Raji (cell line): ENCODE results near the gene PAN2.

Experiments used
- POLR2A ChIP-seq: IDR thresholded peaks from 2 replicates; pipeline ENCODE4 v1.6.1; 2011; ENCODE audit warnings: low read depth, low read length, control low read depth; ENCODE audit not compliant: insufficient read depth

Gene PAN2, protein sequence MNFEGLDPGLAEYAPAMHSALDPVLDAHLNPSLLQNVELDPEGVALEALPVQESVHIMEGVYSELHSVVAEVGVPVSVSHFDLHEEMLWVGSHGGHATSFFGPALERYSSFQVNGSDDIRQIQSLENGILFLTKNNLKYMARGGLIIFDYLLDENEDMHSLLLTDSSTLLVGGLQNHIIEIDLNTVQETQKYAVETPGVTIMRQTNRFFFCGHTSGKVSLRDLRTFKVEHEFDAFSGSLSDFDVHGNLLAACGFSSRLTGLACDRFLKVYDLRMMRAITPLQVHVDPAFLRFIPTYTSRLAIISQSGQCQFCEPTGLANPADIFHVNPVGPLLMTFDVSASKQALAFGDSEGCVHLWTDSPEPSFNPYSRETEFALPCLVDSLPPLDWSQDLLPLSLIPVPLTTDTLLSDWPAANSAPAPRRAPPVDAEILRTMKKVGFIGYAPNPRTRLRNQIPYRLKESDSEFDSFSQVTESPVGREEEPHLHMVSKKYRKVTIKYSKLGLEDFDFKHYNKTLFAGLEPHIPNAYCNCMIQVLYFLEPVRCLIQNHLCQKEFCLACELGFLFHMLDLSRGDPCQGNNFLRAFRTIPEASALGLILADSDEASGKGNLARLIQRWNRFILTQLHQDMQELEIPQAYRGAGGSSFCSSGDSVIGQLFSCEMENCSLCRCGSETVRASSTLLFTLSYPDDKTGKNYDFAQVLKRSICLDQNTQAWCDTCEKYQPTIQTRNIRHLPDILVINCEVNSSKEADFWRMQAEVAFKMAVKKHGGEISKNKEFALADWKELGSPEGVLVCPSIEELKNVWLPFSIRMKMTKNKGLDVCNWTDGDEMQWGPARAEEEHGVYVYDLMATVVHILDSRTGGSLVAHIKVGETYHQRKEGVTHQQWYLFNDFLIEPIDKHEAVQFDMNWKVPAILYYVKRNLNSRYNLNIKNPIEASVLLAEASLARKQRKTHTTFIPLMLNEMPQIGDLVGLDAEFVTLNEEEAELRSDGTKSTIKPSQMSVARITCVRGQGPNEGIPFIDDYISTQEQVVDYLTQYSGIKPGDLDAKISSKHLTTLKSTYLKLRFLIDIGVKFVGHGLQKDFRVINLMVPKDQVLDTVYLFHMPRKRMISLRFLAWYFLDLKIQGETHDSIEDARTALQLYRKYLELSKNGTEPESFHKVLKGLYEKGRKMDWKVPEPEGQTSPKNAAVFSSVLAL

DNA sequence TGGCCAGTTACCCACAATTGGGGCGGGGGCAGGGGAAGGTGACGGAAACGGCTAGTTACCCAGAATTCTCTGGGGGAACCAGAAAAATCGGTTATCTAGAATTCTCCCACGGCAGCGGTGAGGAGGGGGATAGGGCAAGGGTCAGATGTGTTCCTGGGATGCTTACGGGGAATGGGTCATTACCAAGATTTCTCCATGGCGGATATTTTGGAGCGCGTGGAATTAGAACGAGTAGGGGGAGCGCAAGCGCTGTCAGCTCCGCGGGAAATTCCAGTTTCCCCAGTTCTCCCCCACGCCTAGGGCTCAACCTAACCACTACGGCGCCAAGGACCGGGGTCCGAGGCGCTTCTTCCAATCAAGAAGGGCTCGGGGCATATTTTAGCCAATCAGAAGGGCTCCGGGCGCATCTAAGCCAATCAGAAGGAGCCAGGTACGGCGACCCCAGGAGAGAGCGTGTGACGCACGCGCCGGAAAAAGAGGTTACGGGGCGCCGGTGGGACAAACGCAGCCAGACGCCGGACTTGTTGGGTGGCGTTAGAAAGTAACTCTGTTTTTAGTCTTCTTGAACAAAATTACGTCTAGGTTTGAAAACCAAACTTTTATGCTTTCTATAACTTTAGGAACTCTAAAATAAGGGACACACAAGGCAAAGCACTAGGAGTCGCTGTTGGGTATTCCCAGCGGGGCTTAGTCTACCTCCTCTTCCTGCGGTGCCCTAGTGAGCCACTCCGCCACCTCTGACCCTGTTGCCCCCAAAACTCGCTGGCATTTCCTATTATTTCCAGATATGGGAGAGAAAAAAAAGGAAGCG is at the start of gene PAN2:
PAN2 (minus strand) TSS at position 322 of the 811 bp plus-strand sequence. CDS start 906 bp downstream, outside the sequence.
- TF ChIP-seq POLR2A: peak; percentile 62

DNA sequence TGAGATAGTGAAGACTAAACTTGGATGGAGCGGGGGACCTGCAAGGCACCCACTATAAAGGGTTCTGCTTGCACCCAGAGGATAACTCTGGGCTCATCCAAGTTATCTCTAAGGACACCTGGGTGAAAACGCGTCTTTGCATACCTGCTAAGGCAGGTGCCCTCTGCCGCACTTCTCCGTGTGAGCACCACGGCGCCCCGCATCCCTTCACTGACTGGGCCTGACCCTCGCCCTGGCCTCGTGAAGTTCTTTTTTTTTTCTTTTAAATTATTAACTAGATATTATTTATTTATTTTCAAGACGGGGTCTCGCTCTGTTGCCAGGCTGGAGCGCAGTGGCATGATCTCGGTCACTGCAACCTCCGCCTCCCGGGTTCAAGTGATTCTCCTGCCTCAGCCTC is 48.8 kb upstream of the PAN2 start:
- no peak for TF ChIP-seq POLR2A

DNA sequence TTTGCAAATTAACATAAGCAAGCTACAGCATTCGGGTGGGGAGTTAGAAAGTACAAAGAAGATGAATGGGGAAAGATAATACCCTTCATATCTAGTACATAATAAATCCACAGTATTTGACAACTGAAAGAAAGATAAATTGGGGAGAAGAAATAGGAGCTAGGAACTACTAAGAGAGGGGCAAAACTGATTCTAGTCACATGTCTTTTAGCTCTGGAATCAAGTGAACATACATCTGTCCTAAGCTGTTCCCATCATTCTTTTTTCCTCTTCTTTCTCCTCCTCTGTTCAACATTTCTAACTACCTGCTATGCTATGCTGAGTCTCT is 44.2 kb upstream of the PAN2 start:
- no peak for TF ChIP-seq POLR2A

DNA sequence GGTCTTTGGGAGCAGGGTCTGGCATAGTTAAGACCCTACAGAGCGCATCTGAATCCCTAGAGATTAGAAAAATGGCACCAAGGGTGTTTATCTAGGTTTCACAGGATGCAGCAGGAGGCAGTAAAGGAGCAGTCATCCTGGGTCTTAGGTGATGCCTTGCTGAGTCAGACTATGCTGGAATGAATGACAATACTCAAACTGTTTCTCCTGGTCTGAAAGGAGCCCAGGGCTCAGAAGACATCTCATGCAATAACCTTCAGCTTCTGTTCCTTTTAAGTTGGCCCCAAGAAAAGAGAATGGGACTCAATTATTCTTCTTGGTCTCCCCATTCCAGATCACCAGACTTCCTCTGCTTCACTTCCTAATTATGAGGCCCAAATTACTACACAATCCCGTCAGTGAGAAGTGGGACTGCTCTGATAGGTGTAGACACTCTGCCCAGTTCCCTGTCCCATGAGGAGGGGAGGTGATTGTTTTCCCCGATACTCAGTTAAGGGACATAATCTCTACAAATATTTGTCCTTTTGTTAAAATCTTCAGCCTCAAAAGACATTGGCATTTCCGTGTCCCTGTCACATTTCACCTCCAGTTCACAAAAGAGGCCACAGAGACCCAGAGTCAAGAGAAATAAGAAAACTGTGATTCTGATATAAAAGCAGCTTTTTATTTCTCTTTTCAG is 43.6 kb upstream of the PAN2 start:
- no peak for TF ChIP-seq POLR2A

DNA sequence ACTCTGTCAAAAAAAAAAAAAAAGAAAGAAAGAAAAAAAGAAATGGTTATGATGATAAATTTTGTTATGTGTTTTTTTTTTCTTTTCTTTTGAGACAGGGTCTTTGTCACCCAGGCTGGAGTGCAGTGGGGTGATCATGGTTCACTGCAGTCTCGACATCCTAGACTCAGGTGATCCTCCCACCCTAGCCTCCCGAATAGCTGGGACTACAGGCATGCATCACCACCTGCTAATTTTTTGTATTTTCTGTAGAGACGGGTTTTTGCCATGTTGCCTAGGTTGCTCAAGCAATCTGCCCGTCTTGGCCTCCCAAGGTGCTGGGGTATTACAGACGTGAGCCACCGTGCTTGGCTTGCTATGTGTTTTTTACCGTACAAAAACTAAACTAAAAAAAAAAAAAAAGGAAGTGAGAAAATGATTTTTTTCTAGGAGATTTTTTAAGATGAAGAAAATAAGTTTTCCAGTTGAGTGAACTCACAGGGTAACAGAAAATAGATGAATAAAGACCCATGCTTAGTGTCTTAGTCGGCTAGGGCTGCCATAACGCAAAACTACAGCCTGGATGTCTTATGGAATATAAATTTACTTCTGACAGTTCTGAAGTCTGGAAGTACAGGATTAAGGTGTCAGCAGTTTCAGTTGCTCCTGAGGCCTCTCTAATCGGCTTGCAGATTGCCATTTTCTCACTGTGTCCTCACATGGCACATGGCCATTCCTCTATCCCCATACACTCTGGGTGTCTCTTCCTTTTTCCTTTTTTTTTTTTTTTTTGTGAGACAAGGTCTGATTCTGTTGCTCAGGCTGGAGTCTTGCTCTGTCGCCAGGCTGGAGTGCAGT is 42.0 kb upstream of the PAN2 start:
- TF ChIP-seq POLR2A: peak; percentile 56

DNA sequence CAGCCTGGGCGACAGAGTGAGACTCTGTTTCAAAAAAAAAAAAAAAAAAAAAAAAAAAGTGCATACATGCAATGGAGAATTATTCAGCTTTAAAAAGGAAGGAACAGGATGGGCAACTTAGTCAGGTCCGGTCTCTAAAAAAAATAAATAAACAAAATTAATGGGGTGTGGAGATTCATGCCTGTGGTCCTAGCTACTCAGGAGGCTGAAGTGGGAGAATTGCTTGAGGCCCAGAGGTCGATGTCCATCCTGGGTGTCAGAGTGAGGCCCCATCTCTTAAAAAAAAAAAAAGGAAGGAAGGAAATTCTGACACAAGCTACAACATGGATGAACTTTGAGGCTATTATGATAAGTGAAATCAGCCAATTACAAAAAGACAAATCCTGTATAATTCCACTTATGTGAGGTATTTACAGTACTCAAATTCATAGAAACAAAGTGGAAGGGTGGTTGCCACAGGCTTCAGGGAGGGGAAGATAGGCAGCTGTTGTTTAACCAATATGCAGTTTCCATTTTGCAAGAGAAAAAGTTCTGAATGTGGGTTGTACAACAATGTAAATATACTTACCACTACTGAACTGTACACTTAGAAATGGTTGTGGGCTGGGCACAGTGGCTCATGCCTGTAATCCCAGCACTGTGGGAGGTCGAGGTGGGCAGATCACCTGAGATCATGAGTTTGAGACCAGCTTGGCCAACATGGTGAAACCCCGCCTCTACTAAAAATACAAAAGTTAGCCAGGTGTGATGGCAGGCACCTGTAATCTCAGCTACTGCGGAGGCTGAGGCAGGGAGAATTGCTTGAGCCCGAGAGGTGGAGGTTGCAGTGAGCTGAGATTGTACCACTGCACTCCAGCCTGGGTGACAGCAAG is 41.2 kb upstream of the PAN2 start:
- TF ChIP-seq POLR2A: 0 out of 2 replicates have a peak, but pooled peaks have one; percentile 10

DNA sequence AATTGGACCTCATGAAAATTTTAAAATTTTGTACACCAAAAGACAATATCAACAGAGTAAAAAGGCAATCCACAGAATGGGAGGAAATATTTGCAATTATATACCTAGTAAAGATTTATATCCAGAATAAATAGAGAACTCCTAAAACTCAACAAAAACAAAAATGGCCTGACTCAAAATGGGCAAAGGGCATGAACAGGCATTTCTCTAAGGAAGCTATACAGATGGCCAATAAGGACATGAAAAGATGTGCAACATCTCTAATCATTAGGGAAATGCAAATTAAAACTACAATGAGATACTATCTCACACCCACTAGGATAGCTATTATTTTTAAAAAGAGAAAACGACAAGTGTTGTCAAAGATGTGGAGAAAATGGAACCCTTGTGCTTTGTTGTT is 39.7 kb upstream of the PAN2 start:
- no peak for TF ChIP-seq POLR2A

DNA sequence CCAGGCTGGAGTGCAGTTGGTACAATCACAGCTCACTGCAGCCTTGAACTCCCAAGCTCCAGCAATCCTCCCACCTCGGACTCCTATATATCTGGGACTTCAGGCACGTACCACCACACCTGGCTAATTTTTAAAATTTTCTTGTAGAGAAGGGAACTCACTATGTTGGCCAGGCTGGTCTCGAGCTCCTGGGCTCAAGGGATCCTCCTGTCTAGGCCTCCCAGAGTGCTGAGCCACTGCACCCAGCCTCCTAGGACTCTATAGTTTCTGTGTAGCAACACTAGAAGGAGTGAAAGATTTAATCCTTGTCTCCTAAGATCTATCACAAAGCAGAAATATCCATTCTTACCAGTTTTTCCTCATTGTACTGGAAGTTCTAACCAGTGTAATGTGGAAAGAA is 33.1 kb upstream of the PAN2 start:
- no peak for TF ChIP-seq POLR2A

DNA sequence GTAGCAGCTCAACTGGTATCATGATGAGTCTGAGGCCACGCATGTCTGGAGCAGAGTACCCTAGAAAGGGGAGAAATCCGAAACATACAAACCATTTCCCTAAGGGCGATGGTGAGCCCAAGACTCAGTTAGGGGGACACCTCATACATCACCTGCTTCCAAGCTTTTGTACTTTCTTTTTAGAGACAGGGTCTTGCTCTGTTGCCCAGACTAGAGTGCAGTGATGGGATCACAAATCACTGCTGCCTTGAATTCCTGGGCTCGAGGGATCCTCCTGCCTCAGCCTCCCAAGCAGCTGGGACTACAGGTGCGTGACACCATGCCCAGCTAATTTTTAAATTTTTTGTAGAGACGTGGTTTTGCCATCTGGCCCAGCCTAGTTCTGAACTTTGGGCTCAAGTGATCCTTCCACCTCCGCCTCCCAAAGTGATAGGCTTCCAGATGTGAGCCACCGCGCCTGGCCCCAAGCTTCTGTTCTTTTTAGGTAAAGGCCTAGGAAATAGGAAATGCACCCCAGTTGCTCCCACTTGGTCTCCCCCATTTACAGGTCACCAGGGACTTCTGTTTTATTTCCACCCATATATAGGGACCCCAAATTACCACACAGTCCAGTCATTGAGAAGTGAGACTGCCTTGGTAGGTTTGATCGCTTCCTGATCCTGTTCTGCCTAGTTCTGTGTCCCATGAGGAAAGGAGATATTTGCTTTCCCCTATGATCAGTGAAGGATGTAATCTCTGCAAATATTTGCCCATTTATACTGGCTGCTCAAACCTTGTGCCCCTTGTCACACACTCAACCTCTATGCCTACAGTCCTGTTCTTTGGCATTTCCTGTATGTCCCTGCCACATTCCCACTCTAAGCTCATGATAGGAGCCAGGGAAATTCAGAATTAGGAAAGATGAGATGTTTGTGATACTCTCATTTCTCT is 28.6 kb upstream of the PAN2 start, which contains the start of gene APOF:
APOF (minus strand) TSS at position 728 of the 930 bp plus-strand sequence; CDS start at position 616, 112 bp downstream.
- no peak for TF ChIP-seq POLR2A

DNA sequence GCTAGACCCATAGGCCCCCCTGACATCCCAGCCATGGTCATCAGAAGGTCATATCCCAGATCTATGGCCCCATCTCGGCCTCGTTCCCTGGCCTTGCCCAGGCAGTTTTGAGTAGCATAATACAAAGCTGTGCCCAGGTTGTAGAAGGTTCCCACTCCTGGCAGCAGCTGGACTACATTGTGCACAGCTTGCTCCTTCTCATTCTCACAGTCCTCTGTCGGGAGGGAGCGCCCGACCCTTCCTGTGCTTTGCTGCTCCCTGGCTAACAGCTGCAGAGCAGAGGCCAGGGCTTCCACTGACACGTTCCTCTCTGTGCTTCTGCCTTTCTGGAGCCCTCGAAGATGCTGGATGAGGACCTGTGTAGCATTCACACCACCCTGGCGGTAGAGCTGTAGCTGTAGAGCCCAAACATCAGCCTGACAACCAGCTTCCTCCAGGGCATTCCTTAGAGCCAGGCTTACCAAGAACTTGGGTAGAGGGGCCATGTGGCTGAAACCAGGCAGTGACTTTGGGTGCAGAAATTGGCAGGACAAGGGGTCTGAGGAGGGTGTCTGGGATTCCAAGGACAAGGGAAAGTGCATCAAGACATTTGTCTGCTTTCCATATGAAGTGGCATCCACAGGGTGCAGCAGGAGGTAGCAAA is 27.8 kb upstream of the PAN2 start:
- TF ChIP-seq POLR2A: no peak
